K562 (cell line): ENCODE measurements around the gene CENPX. TPM values are rescaled to one million over a fixed set of nuclear protein-coding genes. Genes with fewer than 3 reads are reported as not detected.

Experiments
- ATAC-seq: fragments of 200-7000 bp; cut with Tn5 transposase; 3 replicates; pipeline ENCODE4 v1.9.1; 2020; ENCODE audit warnings: moderate library complexity
- BruUV-seq: library from RNA; stranded (reverse); fragments of 400-500 nt; replicated peaks from 2 replicates; lab custom pipeline; 2021; lab: Mats Ljungman, UMichigan
- CTCF ChIA-PET: fragments of 300-600 bp; formaldehyde crosslinking; extraction: SDS; loops from one replicate; lab custom pipeline; 2021; ENCODE audit warnings: low intra/inter-chr PET ratio; lab: Yijun Ruan, JAX
- POLR2A ChIA-PET: fragments of 300-600, 350-650 bp; sonication (Branson Sonifier 250); formaldehyde crosslinking; extraction: SDS; loops from one replicate; lab custom pipeline; 2021; ENCODE audit warnings: antibody characterized with exemption, inconsistent platforms; lab: Yijun Ruan, JAX
- DNase-seq, 4 experiments: peaks; one replicate each; pipeline versions ENCODE4 v3.0.0 to v3.0.0-alpha.2; 2011 to 2018; ENCODE audit warnings: low spot score in 3 of 4, mixed read lengths in 3 of 4; ENCODE audit errors: extremely low read depth in 1 of 4
- FAIRE-seq: peaks from 2 replicates; lab custom pipeline; 2011; peaks lifted over from hg19 to GRCh38; lab: Jason Lieb, UNC
- H2AFZ ChIP-seq: 2 replicates; pipeline ENCODE4 v1.6.0; 2011; ENCODE audit warnings: low read depth, low read length, control low read depth, inconsistent platforms
- H3K27ac ChIP-seq: fragments of 200-600 bp; 3 replicates; pipeline ENCODE4 v1.8.0; 2011; ENCODE audit warnings: low read depth, mild to moderate bottlenecking, control low read depth, inconsistent platforms, low read length, moderate library complexity, mixed read lengths; ENCODE audit errors: extremely low read depth
- H3K27me3 ChIP-seq, 2 experiments: fragments of 300-600 bp in 1 of 2; 2 replicates in 1 of 2; 3 replicates in 1 of 2; pipeline versions ENCODE4 v1.6.0 to v1.8.0; 2011; ENCODE audit warnings: inconsistent platforms in 2 of 2, low read length in 2 of 2, mild to moderate bottlenecking in 1 of 2, mixed read lengths in 1 of 2, moderate library complexity in 1 of 2; ENCODE audit not compliant: control insufficient read depth in 2 of 2, insufficient read depth in 2 of 2
- H3K36me3 ChIP-seq: fragments of 300-600 bp; 3 replicates; pipeline ENCODE4 v1.8.0; 2011; ENCODE audit warnings: mild to moderate bottlenecking, low read length, inconsistent platforms; ENCODE audit not compliant: control insufficient read depth, insufficient read depth
- H3K4me1 ChIP-seq, 2 experiments: fragments of 200-600 bp in 1 of 2; replicated peaks in 1 of 2; 2 replicates in 1 of 2; 3 replicates in 1 of 2; pipeline versions ENCODE4 v1.5.1 to v1.8.0; 2011; ENCODE audit warnings: inconsistent platforms in 2 of 2, low read length in 2 of 2, mild to moderate bottlenecking in 1 of 2, mixed read lengths in 1 of 2, moderate library complexity in 1 of 2; ENCODE audit not compliant: control insufficient read depth in 2 of 2, insufficient read depth in 2 of 2
- H3K4me2 ChIP-seq: 2 replicates; pipeline ENCODE4 v1.6.1; 2011; ENCODE audit warnings: low read length, control low read depth, inconsistent platforms, mixed read lengths; ENCODE audit not compliant: insufficient read depth
- H3K4me3 ChIP-seq: fragments of 200-600 bp; sonication (generic), shearing (Covaris generic); 2 replicates; pipeline ENCODE4 v1.5.1; 2016; ENCODE audit warnings: control low read depth, inconsistent platforms
- H3K79me2 ChIP-seq: fragments of 200-600 bp; 3 replicates; pipeline ENCODE4 v1.8.0; 2011; ENCODE audit warnings: low read length, inconsistent platforms; ENCODE audit not compliant: control insufficient read depth, insufficient read depth
- H3K9ac ChIP-seq, 2 experiments: 2 replicates each; pipeline versions ENCODE4 v1.6.0 to v1.6.1; 2011; ENCODE audit warnings: low read depth in 2 of 2, low read length in 2 of 2, control low read depth in 1 of 2, inconsistent platforms in 1 of 2, mild to moderate bottlenecking in 1 of 2, mixed read lengths in 1 of 2; ENCODE audit not compliant: insufficient read depth in 1 of 2
- H3K9me1 ChIP-seq: one replicate; pipeline ENCODE4 v1.6.0; 2011; ENCODE audit warnings: inconsistent platforms, mild to moderate bottlenecking, low read length, moderate library complexity; ENCODE audit not compliant: control insufficient read depth, insufficient read depth
- H3K9me3 ChIP-seq: replicated peaks from 2 replicates; pipeline ENCODE4 v1.5.1; 2011; ENCODE audit warnings: low read depth, low read length, inconsistent platforms; ENCODE audit not compliant: control insufficient read depth, insufficient read depth
- H4K20me1 ChIP-seq: replicated peaks from 2 replicates; pipeline ENCODE4 v1.6.1; 2011; ENCODE audit warnings: low read length, inconsistent platforms, mixed read lengths; ENCODE audit not compliant: control insufficient read depth, insufficient read depth
- BCL6 ChIP-seq: fragments of 250-450 bp; sonication (Bioruptor Pico); IDR thresholded peaks from 2 replicates; pipeline ENCODE4 v1.4.0; 2020
- HCFC1 ChIP-seq: IDR thresholded peaks from 2 replicates; pipeline ENCODE4 v1.6.1; 2012; ENCODE audit warnings: low read depth, low read length, improper control_type of control experiment
- IRF2 ChIP-seq: sonication (generic); formaldehyde crosslinking; IDR thresholded peaks from 2 replicates; pipeline ENCODE4 v1.8.1; 2022; ENCODE audit warnings: mild to moderate bottlenecking, missing genetic modification reagents
- KLF10 ChIP-seq: fragments of 250-450 bp; sonication (Bioruptor Pico); IDR thresholded peaks from 2 replicates; pipeline ENCODE4 v1.6.1; 2021; ENCODE audit warnings: matching md5 sums
- NFXL1 ChIP-seq: fragments of 450-650 bp; formaldehyde crosslinking; IDR thresholded peaks from 2 replicates; pipeline ENCODE4 v1.4.0; 2021; ENCODE audit warnings: mild to moderate bottlenecking
- POLR2A ChIP-seq: fragments of 450-650 bp; conservative IDR thresholded peaks from 2 replicates; pipeline ENCODE4 v1.6.1; 2016
- RBBP5 ChIP-seq: fragments of 200-600 bp; sonication (generic); IDR thresholded peaks from 2 replicates; pipeline ENCODE4 v1.6.1; 2012; ENCODE audit warnings: borderline replicate concordance, mild to moderate bottlenecking, low read length, control low read depth, inconsistent platforms; ENCODE audit not compliant: insufficient read depth, poor library complexity, severe bottlenecking
- RBM22 ChIP-seq: fragments of 200-400 bp; formaldehyde crosslinking; IDR thresholded peaks from 2 replicates; pipeline ENCODE4 v1.6.1; 2018; ENCODE audit warnings: low read length, low read depth; ENCODE audit not compliant: poor library complexity, severe bottlenecking
- SIN3A ChIP-seq, 2 experiments: fragments of 150-350 bp in 1 of 2; IDR thresholded peaks; 2 replicates each; pipeline ENCODE4 v1.6.1; 2011 to 2016; ENCODE audit warnings: borderline replicate concordance in 2 of 2, low read depth in 2 of 2, low read length in 2 of 2, mild to moderate bottlenecking in 2 of 2, moderate library complexity in 2 of 2; ENCODE audit not compliant: control insufficient read depth in 1 of 2
- YY1 ChIP-seq, 3 experiments: IDR thresholded peaks; 2 replicates each; pipeline ENCODE4 v1.6.1; 2011; ENCODE audit warnings: low read length in 2 of 3, mild to moderate bottlenecking in 2 of 3, moderate library complexity in 2 of 3, borderline replicate concordance in 1 of 3, control low read depth in 1 of 3, low read depth in 1 of 3; ENCODE audit not compliant: insufficient read depth in 3 of 3, insufficient replicate concordance in 2 of 3, control insufficient read depth in 1 of 3, insufficient read length in 1 of 3; ENCODE audit errors: extremely low read depth in 1 of 3
- ZFPM2 ChIP-seq: fragments of 250-450 bp; sonication (Bioruptor Pico); IDR thresholded peaks from 2 replicates; pipeline ENCODE4 v1.5.1; 2022; ENCODE audit warnings: mild to moderate bottlenecking
- WGBS: fragments of 100-300 bp; shearing (Covaris generic); methylation state at CpG from one replicate; pipeline ENCODE4 v1.1.6; 2016; ENCODE audit warnings: low coverage, mixed read lengths; ENCODE audit not compliant: insufficient coverage; ENCODE audit errors: missing lambda C conversion rate; 5-methylcytosine and 5-hydroxymethylcytosine counted together
- in situ Hi-C: fragments of 300-500 bp; cut with MboI; formaldehyde crosslinking; loops from 4 replicates; pipeline ENCODE4 v1.15.0; 2018; ENCODE audit warnings: inconsistent platforms, mixed read lengths
- intact Hi-C: fragments of 100-400 bp; cut with micrococcal nuclease; formaldehyde crosslinking; loops from 2 replicates; pipeline ENCODE4 v1.14.2; 2022
- polyA plus RNA-seq, 8 experiments: library from polyadenylated mRNA; depleted of rRNA in 4 of 8; stranded (reverse) in 5 of 8; unstranded in 3 of 8; fragments of >200 nt; fragmentation: Nextera tagmentation in 2 of 8; fragmentation: Illumina TruSeq in 1 of 8; extraction: Ambion mirVana in 2 of 8; extraction: Trizol in 1 of 8; gene quantifications; 2 replicates each; pipeline versions ENCODE4 v1.2.1 to v1.2.3, GENCODE V29; 2011 to 2014; ENCODE audit warnings: inconsistent platforms in 1 of 8, missing spikeins in 1 of 8
- total RNA-seq, 7 experiments: library from RNA; depleted of rRNA in 6 of 7; stranded (reverse); fragments of >200 nt in 6 of 7; fragmentation: Illumina TruSeq in 2 of 7; extraction: Trizol in 2 of 7; gene quantifications; 2 replicates each; pipeline versions ENCODE4 v1.2.1 to v1.2.3, GENCODE V29; 2011 to 2021; ENCODE audit warnings: low replicate concordance in 1 of 7
- TF ChIP-seq, protein P1 (sequence below): fragments of 450-650 bp; IDR thresholded peaks from 2 replicates; pipeline ENCODE4 v1.6.1; 2018; ENCODE audit warnings: mild to moderate bottlenecking, low read depth; ENCODE audit not compliant: partially characterized antibody

CENPX gene
- total and polyA plus RNA-seq, 9 of the 15 experiments (the other 6 are each of a cell fraction or from before 2014, with no cell fraction given) = 32.7 to 352 (median 127) TPM

DNA sequence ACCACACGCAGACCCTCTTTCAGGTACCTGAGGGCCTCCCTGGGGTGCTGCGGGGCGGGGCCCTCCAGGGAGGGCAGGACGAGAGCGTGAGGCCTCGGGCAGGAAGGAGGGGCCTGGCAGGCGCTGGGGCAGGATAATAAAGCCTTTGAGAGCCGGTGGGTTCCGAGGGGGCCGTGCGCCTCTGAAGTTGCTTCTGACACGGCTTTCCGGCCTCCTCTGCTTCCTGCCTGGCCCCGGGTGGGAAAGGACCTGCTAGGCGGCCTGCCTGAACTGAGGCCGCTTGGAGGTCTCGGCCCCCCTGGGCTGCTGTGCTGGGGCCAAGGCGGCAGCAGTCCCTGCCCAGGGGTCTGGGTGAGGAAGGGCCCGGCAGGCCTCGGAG lies 10.4 kb downstream of the CENPX start:
- H3K36me3 ChIP-seq = no peaks in the 10 kb centered on the region; the same call in 2 of the 3 replicates
- ChIA-PET POLR2A (interaction anchor here (0.6 kb wide), 1 partner anchor 440 kb away, joined by 3 read pairs; no protein-coding TSS in a partner anchor), CTCF (no interaction called here)
- peaks cover 0 to 87% of the 10 kb centered on the region in 2 experiments; a peak in 2 of 5 replicates for H3K4me1 ChIP-seq
- no TSS peak for BruUV-seq
- DNase-seq = no peak
- H3K9me1 ChIP-seq = no peaks in the 10 kb centered on the region
- no peaks in the 10 kb centered on the region for H3K27me3 ChIP-seq
- H3K4me3 ChIP-seq = no peak overlapping the region
- no peak overlapping the region for H3K9ac ChIP-seq
- no peak for ATAC-seq
- no peak overlapping the region for H3K4me2 ChIP-seq
- FAIRE-seq = no peak
- no peak overlapping the region for H2AFZ ChIP-seq
- intact Hi-C loops = no loop called here
- H3K27ac ChIP-seq = no peak overlapping the region
- no peaks in the 10 kb centered on the region for H4K20me1 ChIP-seq
- H3K79me2 ChIP-seq = no peaks in the 10 kb centered on the region
- in situ Hi-C loops = no loop called here
- no peaks in the 10 kb centered on the region for H3K9me3 ChIP-seq
- WGBS = 79% methylated on average over 11 of the region's 20 CpGs
- no peak for TF ChIP-seq NFXL1 (CRISPR knock-in tag)
- no peak for TF ChIP-seq RBM22
- TF ChIP-seq RBBP5 = no peak
- no peak for TF ChIP-seq KLF10
- TF ChIP-seq HCFC1 = no peak
- no peak for TF ChIP-seq BCL6 (CRISPR knock-in tag)
- TF ChIP-seq SIN3A (IDR thresholded peaks at IDR 0.05; ENCODE audit: borderline replicate concordance in 2 of 2, control insufficient read depth in 1 of 2, low read depth in 2 of 2, low read length in 2 of 2) = no peak
- TF ChIP-seq YY1 (IDR thresholded peaks at IDR 0.05; ENCODE audit: borderline replicate concordance in 1 of 3, control insufficient read depth in 1 of 3, extremely low read depth in 1 of 3, insufficient read depth in 3 of 3, insufficient read length in 1 of 3, insufficient replicate concordance in 2 of 3, low read depth in 1 of 3, low read length in 2 of 3) = no peak
- no peak for TF ChIP-seq IRF2 (CRISPR knock-in tag)
- TF ChIP-seq, protein P1, sequence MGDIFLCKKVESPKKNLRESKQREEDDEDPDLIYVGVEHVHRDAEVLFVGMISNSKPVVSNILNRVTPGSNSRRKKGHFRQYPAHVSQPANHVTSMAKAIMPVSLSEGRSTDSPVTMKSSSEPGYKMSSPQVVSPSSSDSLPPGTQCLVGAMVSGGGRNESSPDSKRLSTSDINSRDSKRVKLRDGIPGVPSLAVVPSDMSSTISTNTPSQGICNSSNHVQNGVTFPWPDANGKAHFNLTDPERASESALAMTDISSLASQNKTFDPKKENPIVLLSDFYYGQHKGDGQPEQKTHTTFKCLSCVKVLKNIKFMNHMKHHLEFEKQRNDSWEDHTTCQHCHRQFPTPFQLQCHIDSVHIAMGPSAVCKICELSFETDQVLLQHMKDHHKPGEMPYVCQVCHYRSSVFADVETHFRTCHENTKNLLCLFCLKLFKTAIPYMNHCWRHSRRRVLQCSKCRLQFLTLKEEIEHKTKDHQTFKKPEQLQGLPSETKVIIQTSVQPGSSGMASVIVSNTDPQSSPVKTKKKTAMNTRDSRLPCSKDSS = no peak
- TF ChIP-seq POLR2A = no peak
- no peak for TF ChIP-seq ZFPM2
